NCI-H526 treated with DMSO at 0.1 percent for 48 hours (cell line): ENCODE data around the gene TCEAL9.
"Not testable (repeated sequence)": the region's sequence is repeated elsewhere in the genome, so short reads cannot be mapped to it uniquely, and the experiment has no call there.

Experiments
- DNase-seq: peaks from one replicate; lab custom pipeline; 2025; lab: John Stamatoyannopoulos, UW

Gene TCEAL9, protein sequence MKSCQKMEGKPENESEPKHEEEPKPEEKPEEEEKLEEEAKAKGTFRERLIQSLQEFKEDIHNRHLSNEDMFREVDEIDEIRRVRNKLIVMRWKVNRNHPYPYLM

DNA sequence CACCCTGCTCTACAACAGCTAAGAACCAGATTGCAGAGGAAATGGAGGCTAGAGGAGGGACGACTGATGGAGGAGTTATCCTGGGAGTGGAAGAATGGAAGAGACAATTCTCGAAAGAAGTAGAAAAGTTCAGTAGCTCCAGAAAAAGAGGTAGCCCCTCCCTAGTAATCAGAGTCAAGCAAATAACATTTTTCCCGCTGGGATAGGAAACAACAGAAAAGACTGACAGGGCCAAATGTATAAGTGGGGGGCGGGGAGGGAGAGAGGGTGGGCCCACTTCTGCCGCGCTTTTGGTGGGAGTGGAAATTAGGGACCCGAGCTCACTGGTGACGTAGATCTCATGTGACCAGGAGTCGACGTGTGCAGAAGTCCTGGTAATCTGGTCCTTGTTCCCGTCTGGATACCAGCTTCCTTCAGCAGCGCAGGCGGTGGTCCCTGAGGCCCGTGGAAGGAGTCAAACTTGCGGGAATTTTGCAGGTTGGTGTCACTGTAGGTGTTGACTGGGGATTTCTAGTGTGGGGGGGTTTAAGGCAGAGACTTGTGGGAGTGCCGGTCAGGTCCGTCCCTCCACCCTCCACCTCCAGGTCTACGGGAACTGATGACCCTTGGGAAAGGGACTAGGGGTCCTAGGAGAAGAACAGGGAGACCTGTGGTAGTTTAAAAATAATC is at the start of gene TCEAL9:
Gene TCEAL9, plus strand, starts transcription at position 377 of the 669 bp plus-strand sequence. CDS start 1,179 bp downstream, outside the sequence.
- DNase-seq, result no peak

DNA sequence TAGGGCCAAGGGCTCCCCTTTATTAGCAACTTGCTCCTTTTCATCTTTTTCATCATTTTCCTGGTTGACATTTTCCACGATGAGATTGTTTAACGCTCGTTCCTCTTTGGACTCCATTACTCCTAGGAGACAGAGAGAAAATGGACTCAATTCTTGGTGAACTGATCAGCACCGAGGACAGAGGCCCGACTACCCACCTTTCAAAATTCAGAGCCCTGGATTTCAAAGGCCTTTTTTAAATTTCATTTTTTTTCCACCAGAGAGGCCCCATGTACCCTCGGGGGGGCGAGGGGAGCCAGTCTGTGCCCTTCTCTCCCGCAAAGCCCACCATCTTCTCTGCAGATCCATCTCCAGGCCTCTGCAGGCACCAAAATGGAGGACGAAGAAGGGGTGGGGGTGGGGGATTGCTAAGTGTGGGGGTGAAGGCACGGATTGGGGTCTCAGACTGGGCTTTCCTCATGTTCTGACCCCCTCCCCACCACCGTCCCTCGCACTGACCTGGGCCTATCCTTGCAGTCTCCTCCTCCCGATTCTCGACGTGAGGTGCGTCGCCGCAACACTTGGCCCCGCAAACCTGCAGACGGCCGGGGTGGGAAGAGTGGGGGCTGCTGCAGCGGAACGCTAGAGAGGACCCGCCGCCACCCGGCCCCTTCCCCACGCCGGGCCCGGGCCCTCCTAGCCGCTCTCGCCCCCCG is 46.3 kb upstream of the TCEAL9 start:
- no peak for DNase-seq

DNA sequence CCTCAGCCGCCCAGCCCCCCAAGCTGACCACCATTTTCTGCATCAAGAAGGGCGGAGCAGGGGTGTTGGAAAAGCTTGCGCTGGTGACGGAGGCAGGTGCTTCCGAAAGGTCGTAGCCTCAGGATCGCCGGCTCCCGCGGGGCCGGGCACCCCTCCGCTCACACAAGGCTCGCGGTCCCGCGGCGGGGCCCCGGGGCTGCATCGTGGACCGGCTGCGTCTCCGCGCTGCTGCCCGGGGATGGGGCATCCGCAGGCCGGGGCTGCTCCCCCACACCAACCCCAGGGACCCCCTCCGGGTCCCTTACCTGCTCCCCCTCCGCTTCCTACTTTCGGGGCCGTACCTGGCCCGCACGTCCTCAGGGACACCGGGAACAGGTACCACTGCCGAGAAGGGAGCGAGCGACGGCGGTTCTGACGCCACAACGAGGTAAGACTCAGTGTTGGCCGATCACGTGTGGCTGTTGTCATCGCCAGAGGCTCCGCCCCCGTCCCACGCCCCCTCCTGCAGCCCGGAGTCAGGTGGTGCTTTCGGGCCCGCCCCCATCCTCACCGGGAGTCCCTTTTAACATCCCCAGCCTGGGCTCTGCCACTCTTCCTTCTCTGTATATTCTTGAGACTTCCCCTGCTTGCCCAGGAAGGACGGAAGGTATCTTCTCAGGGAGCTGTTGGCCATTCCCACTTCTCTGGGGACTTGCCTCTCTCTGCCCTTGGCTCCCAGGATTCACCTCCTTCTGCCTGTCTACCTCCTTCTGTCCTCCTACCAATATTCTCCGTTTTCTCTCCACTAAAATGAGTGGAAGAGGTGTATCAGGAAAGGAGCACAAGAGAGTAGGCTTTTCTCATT is 45.5 kb upstream of the TCEAL9 start, which contains the start of gene BEX2:
Gene BEX2, minus strand, starts transcription at position 436 of the 844 bp plus-strand sequence. CDS start 1,014 bp downstream, outside the sequence.
- DNase-seq, result peak; percentile 58

DNA sequence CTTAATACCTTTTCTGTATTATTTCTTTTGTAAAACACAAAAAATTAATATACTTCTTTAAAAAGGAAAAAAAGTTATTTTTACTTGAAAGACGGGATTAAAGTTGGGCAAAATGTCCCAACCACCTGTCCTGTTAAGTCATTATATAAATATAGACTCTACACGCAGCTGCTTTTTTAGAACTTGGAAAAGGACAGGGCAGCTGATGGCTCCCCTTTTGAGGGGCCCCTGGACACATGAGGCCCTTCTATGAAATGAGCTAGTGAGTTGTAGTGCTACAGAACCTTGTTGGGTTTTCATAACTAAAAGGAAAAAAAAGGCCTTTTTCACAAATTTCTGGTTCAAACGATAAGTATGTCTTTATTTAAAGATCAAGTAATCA is 44.9 kb upstream of the TCEAL9 start:
- DNase-seq, result no peak

DNA sequence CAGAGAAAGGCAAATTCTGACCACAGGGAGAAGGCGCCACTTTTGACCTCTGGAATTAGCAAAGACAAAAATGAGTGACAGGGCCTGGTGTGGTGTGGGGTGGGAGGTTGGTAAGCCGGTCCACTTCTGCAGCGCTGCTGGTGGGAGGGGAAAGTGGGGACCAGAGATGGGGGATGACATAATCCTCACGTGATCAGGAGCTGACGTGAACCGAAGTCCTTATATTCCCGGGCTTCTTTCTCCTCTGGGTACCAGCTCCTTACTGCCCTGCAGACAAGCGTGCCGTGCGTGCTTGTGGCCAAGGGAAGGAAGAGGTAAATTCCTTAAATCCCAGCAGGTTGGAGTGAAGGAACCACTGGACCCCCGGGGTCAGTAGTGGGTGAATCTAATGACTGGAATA is 26.3 kb upstream of the TCEAL9 start, which contains the start of gene TCEAL7:
Gene TCEAL7, plus strand, starts transcription at position 249 of the 400 bp plus-strand sequence. CDS start 1,165 bp downstream, outside the sequence.
- DNase-seq, result no peak

DNA sequence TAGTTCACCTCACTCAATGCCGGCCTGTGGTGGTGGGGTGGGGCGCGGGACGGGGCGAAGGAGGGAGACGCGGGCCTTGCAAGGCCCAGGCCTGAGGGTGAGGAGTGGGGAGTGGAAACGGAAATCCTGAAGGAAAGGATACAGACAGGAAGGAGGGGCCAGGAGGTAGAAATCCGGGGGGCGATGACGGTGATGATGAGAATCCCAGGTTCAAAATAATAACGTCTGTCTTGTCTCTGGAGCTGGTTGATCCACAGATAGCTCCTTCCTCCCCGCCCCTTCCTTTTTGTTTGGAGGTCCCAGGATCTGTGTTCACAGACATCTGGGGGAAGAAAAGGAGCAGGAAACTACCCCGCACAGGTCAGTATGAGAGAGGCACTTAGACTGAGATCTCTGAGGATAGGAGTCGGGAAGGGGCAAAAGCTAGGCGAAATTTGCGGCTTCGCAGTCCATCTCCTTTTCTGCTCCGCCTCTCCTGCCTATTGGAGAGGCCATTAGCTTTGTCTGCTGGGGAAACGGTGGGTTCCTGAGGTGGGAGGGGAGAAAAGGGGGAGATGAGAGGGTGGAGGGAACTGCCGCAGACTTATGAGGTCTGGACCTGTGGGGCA is 25.5 kb upstream of the TCEAL9 start:
- no peak for DNase-seq

DNA sequence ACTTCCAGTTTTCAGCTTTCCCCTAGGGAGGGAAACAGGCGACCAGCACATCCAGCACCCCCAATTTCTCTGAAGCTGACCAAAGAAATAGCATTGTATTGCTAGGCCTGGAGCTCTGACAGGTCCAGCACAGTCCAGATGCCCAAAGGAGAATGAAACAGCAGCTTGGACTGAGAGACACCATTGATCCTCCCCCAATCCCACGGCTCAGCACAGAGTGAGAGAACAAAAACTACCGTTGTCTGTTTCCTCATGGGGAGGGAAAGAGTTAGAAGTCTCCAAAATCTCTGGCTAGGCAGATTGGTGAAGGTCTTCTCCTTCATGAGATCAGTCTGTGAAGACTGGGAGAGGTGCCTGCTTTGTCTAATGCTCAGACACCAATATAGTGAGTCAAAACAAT is 17.6 kb upstream of the TCEAL9 start:
- DNase-seq, result no peak

DNA sequence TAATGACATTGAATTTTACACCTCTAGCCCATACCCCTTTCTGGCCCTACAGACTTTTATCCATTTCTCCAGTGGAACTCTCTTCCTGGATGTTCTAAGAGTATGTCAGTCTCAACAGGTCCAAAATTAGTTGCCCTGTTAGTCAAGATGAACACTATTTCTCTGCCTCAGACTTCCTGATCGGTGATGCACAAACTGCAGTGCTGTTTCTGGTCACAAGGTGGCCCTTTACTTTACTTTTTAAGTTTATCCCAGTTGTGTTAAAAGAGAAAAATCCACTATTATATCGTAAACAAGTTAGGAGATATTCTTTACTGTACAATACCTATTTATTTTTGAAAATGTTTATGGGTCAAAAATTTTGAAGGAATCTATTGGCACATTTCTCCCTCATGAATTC is 13.2 kb upstream of the TCEAL9 start:
- no peak for DNase-seq

DNA sequence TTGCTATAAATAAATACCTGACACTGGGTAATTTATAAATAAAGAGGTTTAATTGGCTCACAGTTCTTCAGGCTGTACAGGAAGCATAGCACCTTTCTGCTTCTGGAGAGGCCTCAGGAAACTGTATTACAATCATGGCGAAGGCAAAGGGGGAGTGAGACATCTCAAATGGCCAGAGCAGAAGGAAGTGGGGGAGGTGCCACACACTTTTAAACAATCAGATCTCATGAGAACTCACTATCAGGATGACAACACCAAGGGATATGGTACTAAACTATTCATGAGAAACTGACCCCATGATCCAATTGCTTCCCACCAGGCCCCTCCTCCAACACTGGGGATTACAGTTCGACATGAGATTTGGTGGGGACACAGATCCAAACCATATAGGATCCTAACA is 11.7 kb upstream of the TCEAL9 start:
- DNase-seq, result no peak

DNA sequence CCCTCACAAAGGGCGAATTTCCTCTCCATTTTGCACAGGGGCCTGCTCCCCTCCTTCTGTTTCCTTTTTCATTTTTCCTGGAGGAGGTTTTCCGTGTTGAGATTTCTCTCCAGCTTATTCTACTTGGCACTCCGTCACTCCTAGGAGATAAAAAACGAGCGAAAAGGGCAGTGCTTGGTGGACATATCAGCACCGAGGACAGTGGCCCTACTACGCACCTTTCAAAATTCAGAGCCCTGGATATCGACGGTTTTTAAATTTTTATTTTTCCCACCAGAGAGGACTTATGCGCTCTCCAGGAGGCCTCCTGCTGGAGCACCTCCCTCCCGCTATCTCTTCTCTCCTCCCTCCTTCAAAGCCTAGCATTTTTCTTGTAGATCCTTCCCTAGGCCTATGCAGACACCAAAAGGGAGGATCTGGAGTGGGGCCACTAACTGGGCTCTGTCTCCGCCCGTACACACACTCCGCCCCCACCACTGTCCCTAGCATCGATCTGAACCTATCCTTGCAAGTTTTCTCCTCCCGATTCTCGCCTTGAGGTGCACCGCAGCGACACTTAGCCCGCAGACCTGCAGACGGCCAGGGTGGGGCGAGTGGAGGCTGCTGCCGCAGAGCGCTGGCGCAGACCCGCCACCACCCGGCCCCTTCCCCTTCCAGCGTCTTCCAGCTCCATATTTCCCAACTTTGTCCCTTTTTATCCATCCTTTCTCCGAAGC is 8.5 kb upstream of the TCEAL9 start:
- no peak for DNase-seq

DNA sequence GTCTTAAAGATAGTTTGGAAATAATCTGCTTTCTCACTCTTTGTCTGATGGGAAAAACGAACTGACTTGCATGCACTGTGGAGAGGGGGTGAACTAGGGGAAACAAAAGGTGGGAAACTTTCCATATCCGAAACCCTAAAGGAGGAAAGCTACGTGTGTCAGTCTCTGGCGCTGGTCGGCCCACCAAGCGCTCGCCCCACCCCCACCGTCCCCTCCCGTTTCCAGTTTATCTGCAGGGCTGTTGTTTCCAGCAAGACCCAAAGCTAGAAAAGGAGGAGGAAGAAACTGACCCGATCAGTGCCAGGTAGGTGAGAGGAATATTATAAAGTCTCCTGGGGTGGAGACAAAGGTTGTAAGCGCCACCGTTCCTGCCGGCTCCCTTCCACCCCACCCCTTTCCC is 552 bp downstream of the TCEAL9 start:
- no peak for DNase-seq

DNA sequence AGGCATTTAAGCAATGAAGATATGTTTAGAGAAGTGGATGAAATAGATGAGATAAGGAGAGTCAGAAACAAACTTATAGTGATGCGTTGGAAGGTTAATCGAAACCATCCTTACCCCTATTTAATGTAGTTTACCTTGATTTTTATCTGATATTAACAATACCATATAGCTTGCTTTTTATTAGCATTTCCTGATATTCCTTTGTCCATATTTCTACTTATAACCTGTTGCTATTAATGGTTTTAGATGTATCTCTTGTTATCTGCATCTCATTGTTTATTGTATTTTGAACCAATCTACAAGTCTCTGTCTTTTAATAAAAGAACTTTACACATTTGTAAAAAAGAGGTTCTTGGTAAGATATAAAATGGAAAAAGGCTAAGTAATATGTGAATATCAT is 1.6 kb downstream of the TCEAL9 start:
- DNase-seq, result no peak

DNA sequence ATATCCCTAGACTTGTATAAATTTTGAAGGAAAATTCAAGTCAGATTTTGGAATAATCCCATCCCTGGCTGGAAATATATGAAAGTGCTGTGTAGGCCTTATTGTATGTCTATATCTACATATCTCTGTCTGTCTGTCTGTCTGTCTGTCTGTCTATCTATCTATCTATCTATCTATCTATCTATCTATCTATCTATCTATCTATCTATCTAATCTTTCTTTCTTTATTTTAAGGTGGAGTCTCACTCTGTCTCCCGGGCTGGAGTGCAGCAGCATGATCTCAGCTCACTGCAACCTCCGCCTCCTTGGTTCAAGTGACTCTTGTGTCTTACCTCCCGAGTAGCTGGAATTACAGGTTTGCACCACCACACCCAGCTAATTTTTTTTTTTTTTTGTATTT is 3.3 kb downstream of the TCEAL9 start:
- not testable (repeated sequence) for DNase-seq

DNA sequence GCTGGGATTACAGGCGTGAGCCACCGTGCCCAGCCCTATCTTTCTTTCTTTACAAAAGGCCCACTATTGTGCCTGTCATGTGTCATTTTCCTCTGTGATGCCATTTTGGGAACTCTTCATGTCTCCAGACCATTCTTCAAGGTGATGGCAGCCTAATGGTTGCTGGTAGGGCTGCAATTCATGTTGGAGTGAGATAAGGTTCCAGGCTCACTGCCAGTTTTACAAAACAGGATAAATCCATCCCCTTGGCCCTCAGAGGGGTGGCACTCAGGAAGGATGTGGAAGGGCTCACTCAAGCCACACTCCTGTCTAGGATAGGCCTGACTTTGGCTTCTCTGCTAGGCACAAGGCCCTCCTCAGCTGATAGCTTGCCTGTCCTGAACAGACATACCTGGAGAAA is 3.8 kb downstream of the TCEAL9 start:
- DNase-seq, result no peak

DNA sequence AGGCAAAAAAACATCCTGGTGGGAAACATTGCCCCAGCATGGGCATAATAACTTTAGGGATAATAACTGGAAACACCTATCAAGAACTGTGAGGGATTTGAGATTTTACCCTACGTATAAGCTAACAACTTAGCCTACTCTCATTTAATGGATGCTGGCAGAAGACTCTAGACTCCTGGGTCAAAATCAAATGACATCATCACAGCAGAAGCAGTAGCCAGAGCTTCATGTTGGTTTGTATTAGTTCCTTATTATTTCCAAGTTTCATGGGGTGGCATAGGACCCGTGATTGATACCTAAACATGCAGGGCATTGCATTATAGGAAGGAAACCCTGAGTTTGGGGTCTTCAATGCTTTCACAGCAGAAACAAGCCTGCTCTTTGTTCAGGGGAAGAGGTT is 4.6 kb downstream of the TCEAL9 start:
- DNase-seq, result no peak

DNA sequence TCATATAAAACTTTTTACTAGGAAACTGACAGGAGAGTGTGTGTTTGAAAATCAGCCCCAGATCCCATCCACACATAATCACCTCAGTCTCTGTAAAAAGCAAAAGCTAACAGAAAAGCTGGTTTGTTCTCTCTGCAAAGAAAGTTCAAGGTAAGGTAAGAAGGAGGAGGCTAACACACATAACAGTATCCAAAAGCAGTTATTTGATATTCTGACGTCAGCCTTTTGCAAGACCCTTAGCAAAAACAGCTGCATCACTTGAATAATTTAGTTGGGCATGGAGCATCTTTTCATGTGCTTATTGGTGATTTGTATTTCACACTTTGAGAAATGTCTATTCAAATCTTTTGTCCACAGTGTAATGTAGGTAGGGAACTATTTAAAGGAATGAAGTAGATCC is 5.5 kb downstream of the TCEAL9 start:
- no peak for DNase-seq

DNA sequence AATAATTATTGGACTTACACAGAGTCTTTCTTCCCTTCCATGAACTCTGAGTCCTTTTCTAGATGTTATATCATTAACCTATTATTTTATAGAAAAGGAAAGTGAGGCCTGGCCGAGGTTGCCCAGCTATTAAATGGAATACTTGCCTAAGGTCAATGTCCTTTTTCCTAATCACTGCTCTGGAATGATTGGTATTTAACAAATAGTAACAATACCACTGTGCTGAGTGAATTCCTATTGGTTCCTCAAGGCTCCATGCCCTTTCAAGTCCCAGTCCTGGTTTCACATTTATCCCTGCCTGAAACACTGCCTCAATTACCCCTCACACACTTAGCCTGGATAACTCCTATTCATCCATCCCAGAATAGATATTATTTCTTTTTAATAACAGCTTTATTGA is 6.2 kb downstream of the TCEAL9 start:
- DNase-seq, result no peak

DNA sequence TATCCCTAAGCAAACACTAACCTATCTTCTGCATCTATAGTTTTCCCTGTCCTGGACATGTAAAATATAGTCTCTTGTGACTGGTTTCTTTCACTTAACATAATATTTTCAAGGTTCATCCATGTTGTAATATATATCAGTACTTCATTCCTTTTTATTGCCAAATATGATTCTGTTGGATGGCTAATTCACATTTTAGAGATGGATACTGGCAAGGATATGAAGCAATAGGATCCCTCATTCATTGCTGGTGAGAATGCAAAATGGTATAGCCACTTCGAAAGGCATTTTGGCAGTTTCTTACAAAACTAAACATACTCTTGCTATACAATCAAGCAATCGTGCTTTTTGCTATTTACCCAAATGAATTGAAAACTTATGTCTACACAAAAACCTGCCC is 6.7 kb downstream of the TCEAL9 start:
- no peak for DNase-seq

DNA sequence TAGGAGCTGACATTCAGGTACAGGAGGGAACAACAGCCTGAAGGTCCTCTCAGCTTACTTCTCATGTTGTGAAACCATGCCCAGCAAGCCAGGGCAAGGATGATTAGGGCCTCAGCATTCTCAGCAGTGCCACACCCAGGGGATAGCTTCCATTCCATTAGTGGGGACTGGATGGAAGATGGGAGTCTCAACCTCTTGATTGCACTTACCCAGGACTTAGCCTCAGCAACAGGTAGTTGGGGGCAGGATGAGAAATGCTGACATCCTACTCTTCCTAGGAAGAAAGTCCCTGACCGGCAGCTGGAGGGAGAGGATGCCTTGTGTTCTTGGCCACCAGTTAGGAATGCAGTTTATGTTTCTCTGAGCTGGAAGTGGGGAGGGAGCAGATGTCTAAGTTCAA is 11.2 kb downstream of the TCEAL9 start:
- DNase-seq, result no peak

DNA sequence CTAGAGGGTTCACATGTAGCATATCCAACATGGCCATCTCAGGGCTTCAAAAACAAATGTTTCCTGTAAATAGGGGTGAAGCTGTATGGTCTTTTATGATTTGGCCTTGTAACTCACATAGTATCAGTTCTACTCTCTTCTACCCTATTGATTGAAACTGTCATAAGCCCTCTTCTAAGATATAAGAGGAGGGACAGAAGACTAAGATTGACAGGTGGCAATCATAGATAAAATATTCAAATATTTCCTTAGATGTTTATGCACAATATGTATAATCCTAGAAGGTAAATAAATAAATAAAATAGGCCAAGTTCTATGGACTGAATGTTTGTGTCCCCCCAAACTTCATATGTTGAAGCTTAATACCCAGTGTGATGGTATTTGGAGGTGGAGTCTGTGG is 13.2 kb downstream of the TCEAL9 start:
- DNase-seq, result no peak

DNA sequence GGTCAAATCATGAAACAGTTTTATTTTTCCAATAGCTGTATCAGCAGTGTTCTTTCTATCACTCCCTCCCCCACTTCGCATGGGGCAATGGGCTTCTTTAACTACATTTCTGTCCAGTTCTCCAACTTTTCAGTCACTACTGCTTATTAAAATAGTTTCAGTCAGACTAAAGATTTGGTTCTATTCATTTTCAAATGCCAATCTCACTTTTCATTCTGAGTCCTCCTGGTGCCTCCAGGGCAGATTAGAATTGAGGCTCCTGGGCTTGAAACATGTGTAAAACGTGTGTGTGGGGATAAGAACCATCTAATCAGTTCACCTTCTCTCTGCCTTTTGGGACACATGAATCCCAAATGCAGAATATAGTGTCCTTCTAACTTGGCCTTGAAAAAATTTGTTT is 16.6 kb downstream of the TCEAL9 start:
- DNase-seq, result no peak
